Measurements from ENCODE around the gene UQCRC1.

Gene UQCRC1

DNA sequence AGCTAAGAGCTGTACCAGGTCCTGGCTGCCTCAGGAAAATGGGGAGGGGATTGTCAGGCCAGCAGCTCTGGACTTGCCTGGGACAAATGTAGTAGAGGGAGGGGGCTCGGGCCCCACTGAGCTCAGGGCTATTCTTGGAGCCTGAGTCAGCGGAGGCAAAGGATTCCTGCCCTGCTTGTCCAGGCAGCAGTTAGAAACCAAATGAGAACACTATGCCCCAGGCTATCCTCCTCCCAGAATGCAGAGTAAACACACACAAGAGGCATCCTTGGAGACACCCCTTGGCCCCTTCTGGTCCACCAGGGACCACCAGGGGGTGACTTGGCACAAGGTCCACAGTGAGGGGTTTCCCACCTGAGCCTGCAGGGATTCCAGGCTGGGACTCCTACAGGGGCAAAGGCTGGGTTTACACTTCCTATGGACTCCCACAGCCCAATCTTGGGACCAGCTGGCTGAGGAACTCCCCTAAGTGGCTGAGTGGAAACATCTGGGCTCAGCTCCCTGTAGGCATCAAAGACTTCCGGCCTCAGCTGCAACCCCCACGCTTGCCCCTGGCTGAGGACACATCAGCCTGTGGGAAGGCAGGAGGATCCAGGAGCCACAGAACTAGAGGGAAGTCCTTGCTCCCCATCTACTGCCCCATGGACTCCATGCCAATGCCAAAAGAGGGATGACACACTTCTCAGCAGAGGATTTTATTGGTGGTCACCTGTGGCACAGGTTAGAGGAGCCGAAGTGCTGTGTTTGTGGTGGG lies 10.9 kb downstream of the UQCRC1 start:
- DNase-seq: no peak

DNA sequence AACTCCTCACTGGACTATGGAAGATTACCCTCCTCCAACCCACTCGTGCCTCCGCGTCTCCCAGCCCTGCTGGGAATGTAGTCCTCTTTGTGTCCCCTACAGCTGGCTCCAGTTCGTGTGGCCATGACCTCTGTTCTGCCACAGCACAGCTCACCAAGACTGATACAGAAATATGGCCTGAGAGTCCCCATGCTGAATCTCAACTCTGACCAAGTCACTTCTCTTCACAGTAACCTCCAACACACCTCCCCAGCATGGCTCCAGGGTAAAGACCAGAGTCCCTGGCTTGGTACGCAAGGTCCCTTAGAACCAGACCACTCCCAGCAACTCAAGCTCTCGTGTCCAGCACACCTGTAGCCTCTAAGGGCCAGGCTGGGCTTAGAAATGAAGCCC lies 12.0 kb downstream of the UQCRC1 start:
- no peak for DNase-seq

DNA sequence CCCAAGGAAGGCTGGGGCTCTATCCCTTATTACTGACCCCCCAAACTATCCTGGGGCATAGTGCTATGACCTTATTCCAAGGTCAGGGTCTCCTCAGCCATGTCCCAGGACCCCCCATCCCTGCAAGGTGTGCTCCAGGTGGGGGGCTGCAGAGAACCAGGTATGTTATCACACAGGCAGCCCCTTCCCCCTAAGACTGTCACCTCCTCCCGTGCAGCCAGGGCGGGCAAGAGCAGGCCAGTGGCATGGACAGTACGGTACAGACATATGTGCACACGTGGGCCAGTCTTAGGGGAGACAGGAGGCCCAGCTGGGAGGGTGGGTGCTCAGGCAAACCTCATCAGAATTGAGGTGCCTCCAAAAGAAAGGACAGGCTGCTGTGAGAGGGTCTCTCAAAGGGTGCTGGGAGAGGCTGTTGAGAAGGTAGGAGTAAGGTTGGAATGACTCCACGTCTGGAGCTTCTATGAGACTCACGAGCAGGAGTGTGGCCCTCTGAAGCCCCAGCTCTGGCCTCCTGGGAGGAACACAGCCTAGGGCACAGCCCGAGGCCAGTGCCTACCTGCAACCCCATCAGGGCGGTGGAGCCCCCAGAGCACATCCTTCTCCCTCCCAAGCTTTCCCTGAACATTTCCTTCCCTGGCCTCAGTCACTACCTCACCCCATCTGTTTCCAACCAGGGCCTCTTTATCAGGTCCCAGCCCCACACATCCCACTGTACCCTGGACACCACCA lies 12.6 kb downstream of the UQCRC1 start:
- no peak for DNase-seq

DNA sequence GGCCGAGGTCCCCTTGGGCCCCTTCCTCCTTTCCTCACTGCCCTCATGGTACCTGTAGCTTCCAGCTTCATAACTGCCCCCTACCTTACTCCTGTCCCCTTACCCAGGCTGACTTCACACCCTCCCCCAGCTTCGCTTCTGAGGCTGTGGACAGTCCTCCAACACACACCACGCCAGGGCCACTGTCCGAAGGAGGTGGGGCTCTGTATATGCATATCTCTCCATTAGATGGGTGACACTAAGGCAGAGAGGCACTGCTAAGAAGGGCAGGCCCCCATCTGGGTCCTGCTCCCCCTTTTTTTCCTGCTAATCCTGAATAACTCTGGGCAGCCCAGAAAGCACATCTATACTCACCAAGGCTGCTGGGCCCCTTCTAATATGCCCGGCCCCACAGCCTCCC lies 13.3 kb downstream of the UQCRC1 start:
- no peak for DNase-seq

DNA sequence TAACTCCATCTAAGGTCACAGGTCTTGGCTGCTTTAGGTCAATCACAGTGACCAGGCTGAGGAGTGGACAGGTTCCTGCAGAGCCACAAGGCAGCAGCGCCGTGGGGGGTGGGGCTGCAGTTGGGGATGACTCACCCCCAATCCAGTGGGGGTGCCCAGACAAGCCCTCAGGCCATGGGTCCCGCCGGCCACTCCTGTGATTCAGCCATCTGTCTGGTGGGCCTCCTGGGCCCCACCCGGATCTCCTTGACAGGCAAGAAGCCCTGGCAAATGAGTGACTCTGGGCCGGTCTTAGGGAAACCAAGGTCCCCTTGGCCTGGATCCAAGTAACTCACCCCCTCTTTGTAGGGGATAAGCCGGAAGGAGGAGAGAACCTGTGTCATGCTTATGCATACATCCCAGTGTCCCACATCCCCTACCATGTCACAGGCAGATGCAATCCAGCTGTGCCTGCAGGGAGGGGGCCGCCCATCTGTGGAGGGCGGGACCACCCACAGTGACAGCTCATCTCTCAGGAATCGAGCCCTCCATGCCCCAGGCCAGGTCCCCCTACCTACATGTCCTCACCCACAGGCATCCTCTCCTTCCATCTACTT lies 13.8 kb downstream of the UQCRC1 start:
- DNase-seq: no peak

DNA sequence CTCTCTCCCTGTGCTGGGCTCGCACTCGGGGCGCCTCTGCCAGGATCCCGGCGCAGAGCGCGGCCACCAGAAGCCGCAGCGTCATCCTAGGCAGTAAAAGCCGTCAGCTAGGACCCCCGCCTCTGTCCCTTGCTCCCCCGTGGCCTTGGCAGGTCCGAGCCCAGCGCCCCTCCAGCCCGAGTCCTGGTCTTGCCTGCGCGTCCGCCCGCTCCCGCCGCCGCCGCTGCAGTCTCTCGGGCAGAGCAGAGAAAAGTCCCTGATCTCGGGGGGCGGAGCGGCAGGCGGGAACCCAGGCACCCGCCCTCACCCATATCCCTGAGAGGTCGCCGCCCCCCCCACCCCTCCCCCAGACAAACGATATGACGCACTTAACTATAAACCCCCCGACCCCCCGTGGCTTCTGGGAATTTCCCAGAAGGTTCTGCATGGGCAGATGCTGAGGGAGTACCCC lies 14.3 kb downstream of the UQCRC1 start, which contains the start of gene COL7A1:
COL7A1 (minus strand) TSS at position 255 of the 451 bp plus-strand sequence; CDS start at position 85, 170 bp downstream.
- DNase-seq: no peak

DNA sequence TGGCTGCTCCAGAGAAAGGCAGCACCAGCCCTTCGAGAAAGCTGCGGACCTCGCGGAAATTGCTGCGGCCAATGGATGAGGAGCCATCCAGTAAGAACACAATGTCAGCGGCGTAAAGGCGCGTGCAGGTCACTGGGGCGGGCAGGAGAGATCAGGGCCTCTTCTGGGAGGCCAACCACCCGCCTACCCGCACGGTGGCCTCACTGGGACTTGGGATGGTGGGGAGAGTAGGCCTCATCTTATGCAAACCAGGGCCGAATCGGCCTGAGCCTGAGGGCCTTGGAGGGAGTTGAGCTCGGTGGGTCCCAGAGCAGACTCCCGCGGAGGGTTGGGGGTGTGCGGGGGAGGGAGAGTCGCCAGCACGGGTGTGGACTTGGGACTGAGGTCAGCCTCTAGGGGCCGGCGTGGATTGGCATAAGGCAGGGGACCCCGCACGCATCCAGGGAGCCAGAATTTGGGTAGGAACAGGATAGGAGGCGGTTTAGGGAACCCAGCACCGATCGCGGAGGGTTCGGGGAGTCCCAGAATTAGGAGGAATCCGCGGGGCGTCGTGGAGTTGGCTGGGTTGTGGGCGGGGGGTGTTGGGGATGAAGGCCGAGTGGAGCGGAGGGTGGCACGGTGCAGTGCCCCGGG lies 14.9 kb downstream of the UQCRC1 start:
- DNase-seq: no peak

DNA sequence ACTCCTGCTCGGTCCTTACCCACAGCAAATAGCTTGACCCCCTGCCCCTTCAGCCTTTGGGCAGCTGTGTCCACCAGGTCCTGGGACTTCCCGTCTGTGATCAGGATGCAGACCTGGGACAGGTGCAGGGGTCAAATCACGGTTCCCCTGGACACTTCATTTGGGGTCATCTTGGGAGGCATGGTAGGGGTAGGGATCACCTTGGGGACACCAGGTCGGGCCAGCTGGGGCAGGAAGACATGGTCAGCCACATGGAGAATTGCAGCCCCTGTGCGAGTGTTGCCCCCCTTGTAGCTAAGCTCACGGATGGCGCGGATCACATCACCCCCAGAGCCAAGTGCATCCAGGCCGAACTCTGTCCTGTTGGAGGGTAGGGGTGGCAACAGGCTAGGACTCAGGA lies 16.1 kb downstream of the UQCRC1 start:
- DNase-seq: no peak

DNA sequence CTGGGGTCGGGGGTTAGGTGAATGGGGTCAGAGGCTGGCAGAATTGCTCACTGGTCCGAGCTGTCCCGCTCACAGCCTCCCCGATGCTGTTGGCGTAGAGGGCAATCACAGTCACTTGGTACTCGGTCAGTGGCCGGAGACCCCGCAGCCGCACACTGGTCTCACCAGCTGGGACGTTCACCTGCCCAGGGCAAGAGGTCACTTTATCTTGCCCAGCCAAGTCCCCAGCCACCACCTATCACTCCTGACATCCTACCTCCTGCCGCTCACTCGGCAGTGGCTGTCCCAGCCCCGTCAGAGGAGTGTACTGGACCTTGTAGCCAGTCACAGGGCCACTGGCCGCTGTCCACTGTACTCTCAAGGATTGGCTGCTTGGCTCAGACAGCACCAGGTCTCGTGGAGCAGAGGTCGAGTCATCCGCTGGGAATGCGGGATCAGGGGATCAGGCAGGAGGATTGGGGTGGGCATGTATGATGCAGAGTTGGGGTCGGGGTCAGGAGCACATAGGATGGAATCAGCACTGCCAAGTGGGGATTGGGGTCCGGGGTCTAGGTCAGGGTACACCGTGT lies 16.8 kb downstream of the UQCRC1 start:
- DNase-seq: no peak

DNA sequence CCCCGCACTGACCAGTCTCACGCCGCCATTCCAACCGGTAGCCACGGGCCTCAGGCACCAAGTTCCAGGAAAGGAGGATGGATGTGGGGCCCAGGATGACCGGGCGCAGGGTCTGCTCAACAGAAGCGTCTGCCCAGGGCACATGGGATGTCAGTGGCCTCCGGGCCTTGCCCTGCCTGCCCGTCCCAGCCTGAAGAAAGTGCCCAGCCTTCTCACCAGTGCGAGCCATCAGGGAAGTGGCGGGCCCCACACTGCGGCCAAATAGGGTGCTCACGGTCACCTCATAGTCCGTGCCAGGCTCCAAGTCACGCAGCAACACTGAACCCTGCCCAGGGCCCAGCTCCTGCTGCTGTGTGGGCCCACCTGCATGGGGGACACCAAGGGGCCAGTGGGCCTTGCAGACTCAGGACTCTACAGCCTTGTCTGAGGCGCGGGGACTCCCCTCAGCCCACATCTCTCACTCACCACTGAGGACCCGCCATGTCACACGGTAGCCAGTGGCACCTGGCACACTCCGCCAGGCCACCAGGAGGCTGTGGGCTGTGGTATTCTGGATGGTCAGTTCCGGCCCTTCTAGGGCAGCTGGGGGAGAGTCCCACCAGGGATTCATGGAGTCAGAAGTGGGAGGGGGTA lies 17.4 kb downstream of the UQCRC1 start:
- no peak for DNase-seq

DNA sequence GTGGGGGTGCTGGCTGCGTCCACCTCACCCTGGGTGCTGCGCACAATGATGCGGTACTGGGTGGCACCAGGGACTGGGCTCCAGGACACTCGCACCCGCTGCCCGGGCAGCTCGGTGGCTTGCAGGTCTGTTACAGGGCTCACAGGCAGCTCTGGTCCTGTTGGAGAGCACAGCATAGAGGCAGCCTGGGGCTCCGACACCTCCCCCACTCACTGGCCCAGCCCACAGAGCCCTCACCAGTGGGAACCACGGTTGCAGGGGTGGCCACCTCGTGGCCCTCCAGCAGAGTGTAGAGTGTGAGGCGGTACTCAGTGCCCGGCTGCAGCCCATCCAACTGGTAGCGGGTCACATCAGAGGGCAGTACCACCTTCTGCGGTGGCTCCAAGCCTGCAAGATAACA lies 18.0 kb downstream of the UQCRC1 start:
- no peak for DNase-seq

DNA sequence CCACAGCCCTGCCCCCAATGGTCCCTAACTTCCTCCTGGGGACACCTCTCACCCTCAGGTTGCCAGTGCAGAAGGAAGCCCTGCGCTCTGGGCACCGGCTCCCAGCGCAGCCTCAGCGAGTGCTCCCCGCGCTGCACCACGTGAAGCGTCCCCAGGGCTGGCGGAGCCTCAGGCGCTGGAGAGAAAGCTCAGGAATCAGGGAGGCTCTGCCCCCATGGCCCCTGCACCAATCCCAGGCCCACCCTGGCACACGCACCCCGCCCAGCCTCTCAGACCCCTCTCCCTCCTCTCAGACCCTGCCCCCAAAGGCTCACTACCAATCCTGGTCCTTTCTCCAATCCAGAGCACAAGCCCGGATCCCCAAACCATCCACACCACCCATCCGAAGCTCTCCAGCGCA lies 21.2 kb downstream of the UQCRC1 start:
- no peak for DNase-seq

DNA sequence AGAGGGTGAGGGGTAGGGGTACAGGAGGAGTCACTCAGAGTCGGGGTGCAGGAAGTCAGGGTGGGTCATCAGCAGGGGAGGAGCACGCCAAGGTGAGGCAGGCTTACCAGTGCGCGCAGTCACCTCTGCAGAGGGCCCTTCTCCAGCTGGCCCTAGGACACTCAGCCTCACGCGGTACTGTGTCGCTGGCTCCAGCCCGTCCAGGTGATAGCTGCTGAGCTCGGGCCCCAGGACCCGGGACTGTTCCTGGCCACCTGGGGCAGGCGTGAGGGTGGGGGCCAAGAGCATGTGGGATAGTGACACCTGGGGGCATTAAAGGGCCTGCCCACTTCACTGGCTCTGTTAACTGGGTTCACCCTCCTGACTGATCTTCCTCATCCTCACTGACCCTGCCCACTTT lies 21.8 kb downstream of the UQCRC1 start:
- no peak for DNase-seq

DNA sequence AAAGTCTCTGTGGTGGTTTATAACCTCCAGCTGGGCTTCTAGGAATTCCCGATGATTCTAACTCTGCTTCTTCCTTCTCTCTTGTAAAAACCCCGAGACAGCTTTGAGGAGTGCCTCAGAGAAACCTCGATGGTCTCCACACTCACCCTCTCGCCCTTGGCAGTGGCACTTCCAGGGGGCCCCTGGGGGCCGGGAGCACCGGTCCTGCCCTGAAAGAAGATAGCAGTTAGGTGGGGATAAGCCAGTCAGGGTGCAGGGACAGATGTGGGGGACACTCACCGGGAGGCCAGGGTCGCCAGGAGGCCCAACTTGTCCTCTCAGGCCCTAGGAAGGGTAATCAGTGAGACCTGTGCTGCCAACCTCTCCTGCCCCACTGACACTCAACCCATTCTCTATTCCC lies 24.0 kb downstream of the UQCRC1 start:
- no peak for DNase-seq

DNA sequence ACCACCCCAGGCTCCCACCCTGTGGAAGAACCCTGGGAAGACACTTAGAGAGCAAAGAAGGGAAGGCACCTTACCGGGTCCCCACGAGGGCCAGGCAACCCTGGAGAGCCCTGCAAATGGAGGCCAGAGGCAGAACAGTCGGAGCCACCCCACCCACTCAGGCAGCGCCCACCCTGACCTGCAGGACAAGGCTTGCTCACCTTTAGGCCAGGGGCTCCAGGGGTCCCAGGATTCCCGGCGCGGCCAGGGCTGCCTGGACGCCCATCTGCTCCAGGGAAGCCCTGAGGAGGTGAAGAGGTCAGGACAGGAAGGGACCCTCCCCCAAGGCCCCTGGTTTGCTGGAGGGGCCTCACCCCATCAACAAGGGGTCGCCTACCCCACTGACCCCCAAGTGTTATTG lies 24.6 kb downstream of the UQCRC1 start:
- DNase-seq: no peak

DNA sequence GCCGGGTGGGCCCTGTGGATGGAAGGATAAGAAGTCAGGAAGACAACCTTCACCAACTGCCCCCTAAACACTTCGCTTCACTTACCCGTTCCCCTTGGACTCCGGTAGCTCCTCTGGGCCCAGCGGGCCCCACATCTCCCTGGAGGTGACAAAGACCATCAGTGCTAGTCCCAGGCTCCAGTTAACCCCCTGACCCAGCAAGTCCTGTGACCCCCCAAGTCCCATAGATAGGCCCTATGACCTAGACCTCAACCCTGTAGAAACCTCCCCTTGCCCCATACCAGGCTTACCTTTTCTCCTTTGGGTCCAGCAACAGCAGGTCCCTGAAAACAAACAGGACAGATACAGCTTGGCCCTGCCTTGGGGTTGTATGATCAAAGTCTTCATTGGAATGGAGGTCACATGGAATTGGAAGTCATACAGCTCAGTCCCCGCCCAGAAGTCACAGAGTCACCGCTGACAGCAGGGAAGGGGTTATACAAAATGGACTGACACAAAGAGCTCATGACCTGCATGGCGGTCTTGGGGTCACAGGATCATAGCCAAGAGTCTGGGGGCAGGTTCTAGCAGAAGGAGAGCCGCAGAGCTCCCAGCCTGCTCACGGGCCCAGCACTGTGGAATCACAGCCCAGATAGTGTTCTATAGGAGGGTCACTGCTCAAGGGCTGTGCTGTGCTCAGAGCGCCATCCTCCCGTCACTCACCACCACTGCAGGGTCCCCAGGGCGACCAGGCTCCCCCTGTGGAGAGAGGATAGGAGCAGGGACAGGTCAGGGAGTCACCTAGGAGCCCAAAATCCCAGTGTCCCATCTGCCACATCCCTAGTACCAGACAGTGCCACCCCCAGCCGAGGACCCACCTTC lies 27.6 kb downstream of the UQCRC1 start:
- DNase-seq: no peak

DNA sequence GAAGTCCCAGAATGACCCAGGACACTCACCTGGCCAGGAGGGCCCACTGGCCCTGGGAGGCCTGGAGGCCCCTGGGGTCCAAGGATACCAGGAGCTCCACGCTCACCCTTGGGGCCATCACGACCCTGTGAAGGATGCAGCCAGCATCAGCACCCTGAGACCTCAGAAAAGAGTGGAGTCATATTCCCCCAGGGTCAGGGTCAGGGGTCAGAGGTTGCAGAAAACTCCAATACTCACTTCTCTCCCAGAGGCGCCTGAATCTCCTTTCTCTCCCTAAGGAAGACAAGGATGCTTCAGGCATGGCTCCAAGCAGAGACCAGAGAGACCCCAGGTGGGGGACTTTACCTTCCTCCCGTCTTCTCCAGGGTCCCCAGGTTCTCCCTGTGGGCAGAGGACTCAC lies 32.8 kb downstream of the UQCRC1 start:
- DNase-seq: no peak

DNA sequence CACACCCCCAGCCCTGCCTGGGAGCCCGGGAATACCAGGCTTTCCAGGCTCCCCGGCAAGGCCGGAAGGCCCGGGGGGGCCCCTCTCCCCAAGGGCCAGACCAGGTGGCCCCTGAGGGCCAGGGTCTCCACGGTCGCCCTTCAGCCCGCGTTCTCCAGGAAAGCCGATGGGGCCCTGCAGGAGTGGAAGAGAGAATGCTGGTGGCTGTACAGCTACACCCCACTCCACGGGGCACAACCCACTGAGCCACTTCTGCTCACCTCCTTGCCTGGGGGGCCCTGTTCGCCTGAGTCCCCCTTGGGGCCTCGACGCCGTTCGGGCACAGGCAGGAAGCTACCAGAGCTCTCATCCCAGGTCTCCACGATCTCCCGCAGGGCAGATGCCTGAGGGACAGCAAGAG lies 34.1 kb downstream of the UQCRC1 start:
- no peak for DNase-seq

DNA sequence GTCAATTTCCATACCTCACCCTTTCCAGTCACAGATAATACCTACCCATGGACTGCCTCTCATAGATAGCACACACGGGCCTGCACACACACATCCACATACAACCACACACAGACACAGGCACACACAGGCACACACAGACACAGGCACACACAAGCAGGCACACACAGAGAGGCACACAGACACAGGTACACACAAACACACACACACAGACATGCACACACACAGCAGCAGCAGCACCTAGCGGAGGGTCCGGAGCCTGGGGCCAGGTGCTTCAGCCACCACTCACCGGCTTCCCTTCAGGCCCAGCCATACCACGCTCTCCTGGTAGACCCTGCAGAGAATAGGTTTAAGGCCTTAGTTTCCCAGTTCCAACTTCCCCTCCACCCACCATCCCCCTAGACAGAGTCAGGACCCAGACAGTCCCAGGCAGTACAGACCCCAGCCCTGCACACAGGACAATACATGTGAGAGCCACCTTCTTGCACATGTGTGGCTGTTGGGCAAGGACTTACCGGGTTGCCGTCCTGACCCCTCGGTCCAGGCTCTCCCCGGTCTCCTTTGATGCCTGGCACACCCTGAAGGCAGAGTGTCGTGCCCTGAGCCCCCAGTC lies 35.4 kb downstream of the UQCRC1 start:
- DNase-seq: no peak

DNA sequence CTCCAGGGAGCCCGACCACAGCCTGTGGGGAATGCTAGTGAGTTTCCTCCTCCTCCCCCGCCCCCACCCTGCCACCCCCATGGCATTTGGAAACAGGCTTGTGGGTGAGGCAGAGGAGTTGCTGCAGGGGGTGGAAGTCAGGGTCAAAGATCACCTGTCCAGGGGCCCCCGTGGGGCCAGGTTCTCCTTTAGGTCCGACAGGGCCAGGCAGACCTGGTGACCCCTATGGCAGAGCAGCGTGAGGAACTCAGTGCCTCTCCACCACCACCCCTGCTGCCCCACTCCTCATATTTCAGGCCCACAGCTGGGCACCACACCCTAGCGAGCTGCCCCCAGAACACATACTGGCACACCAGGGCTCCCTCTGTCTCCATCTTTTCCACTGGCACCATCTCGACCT lies 36.9 kb downstream of the UQCRC1 start:
- no peak for DNase-seq

DNA sequence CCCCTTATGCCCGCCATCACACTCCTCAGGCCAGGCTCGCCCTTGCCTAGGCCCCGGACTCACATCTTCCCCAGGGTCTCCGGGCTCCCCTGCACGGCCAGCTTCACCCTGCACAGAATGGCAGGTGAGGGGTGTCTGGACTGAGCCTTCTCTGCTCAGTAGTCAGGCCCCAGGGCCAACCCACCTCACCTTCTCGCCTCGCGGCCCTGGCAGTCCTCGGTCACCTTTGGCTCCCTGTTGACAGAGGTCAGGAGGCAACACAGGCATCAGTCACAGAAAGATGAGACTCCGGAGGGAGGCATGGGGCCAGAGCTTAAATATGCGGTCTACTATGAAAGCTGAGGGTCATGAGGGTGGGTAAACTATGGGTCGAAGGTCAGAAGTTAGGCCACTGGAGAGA lies 37.5 kb downstream of the UQCRC1 start:
- no peak for DNase-seq
